ENCODE measurements around the gene RHEBL1. TPM values are rescaled to one million over a fixed set of nuclear protein-coding genes. Genes with fewer than 3 reads are reported as not detected.

Gene RHEBL1
- total and polyA plus RNA-seq, 2 of the 4 experiments (the other 2 are of a cell fraction): 0.62 to 0.72 TPM

- Histone ChIP-seq H3K18ac (ENCODE audit: low read depth, low read length) (no peak overlapping the region), H2AK5ac (ENCODE audit: low read depth, low read length) (no peak overlapping the region), H3K4me1 (ENCODE audit: control insufficient read depth, insufficient read depth, low read length) (peaks cover under 1% of the 10 kb centered on the region; the same call in 1 of the 2 replicates), H4K5ac (ENCODE audit: low read depth, low read length) (no peak overlapping the region), H4K8ac (ENCODE audit: low read depth in 2 of 2, low read length in 2 of 2) (no peak overlapping the region), H3K27me3 (ENCODE audit: control insufficient read depth, insufficient read depth, low read length) (no peaks in the 10 kb centered on the region), H4K91ac (ENCODE audit: insufficient read depth, low read depth, low read length) (no peak overlapping the region), H2AFZ (replicated peaks; ENCODE audit: low read length, poor library complexity) (no peak overlapping the region), H3K27ac (ENCODE audit: insufficient read depth, low read length) (no peak overlapping the region), H3K4ac (ENCODE audit: low read depth, low read length) (no peak overlapping the region), H4K20me1 (ENCODE audit: insufficient read depth, low read length) (peaks cover 10% of the 10 kb centered on the region; the same call in 1 of the 2 replicates), H2BK5ac (ENCODE audit: low read depth, low read length, poor library complexity, severe bottlenecking) (no peak overlapping the region), H3K56ac (ENCODE audit: extremely low read depth, insufficient read depth, low read length) (no peak overlapping the region), H2BK15ac (ENCODE audit: low read depth, low read length) (no peak overlapping the region), H3K4me3 (ENCODE audit: insufficient read depth, low read depth, low read length) (no peak overlapping the region), H3K9ac (ENCODE audit: low read depth, low read length) (no peak overlapping the region), H3K23ac (ENCODE audit: low read depth, low read length) (no peak overlapping the region), H3K36me3 (ENCODE audit: control insufficient read depth, insufficient read depth, low read length) (peaks cover 73% of the 10 kb centered on the region), H3K4me2 (ENCODE audit: low read depth, low read length) (no peak overlapping the region), H2BK120ac (ENCODE audit: low read depth, low read length) (no peak overlapping the region), H3K79me1 (ENCODE audit: low read depth in 1 of 2, low read length in 2 of 2) (peaks cover 19 to 42% of the 10 kb centered on the region in 2 experiments), H3K9me3 (ENCODE audit: control insufficient read depth, insufficient read depth, low read length) (no peaks in the 10 kb centered on the region), H2BK20ac (ENCODE audit: low read depth, low read length) (no peak overlapping the region), H3K9me1 (ENCODE audit: insufficient read depth, low read length) (no peaks in the 10 kb centered on the region), H2AK9ac (replicated peaks; ENCODE audit: low read depth, low read length, poor library complexity) (no peak overlapping the region), H3K14ac (replicated peaks; ENCODE audit: low read depth, low read length) (no peak overlapping the region)
- no TSS peak for BruUV-seq (replicated peaks)
- TF ChIP-seq CEBPB (IDR thresholded peaks at IDR 0.05; ENCODE audit: low read depth, low read length) (no peak), RCOR1 (IDR thresholded peaks at IDR 0.05; ENCODE audit: insufficient replicate concordance, low read length) (no peak), MAZ (IDR thresholded peaks at IDR 0.05; ENCODE audit: borderline replicate concordance, low read depth, low read length) (no peak), CHD1 (IDR thresholded peaks at IDR 0.05; ENCODE audit: low read depth, low read length) (no peak), BHLHE40 (IDR thresholded peaks at IDR 0.05; ENCODE audit: low read depth, low read length) (no peak), MXI1 (IDR thresholded peaks at IDR 0.05; ENCODE audit: borderline replicate concordance, low read depth, low read length) (no peak), FOS (IDR thresholded peaks at IDR 0.05; ENCODE audit: low read depth, low read length) (no peak), SMC3 (IDR thresholded peaks at IDR 0.05; ENCODE audit: low read depth, low read length) (no peak), USF2 (IDR thresholded peaks at IDR 0.05; ENCODE audit: low read depth, low read length) (no peak), MAFK (IDR thresholded peaks at IDR 0.05; ENCODE audit: low read depth, low read length) (no peak), ELK1 (IDR thresholded peaks at IDR 0.05; ENCODE audit: borderline replicate concordance, low read depth, low read length) (no peak), CTCF (conservative IDR thresholded peaks at IDR 0.05; ENCODE audit: low read depth, low read length) (no peak), POLR2A (IDR thresholded peaks at IDR 0.05; ENCODE audit: low read depth, low read length) (no peak), RFX5 (IDR thresholded peaks at IDR 0.05; ENCODE audit: low read depth, low read length) (no peak), NFE2L2 (IDR thresholded peaks at IDR 0.05; ENCODE audit: low read depth, low read length) (no peak), RAD21 (IDR thresholded peaks at IDR 0.05; ENCODE audit: low read length) (no peak)
- in situ Hi-C loops (cut with MboI; ENCODE audit: low sequenced_read_pairs): no loop called here
- ChIA-PET CTCF (no interaction called here), POLR2A (ENCODE audit: unreplicated experiment) (no interaction called here)
- DNase-seq (no peak), ATAC-seq (ENCODE audit: low read depth) (no peak)
- intact Hi-C loops (cut with micrococcal nuclease): no loop called here
- dilution Hi-C loops (cut with HindIII; ENCODE audit: low sequenced_read_pairs, unreplicated experiment): no loop called here
- WGBS, 2 experiments (ENCODE audit: extremely low coverage in 2 of 2, insufficient read length in 1 of 2): 95% methylated on average over 6 of the region's 12 CpGs; no CpG with 5 or more reads in 1 of the 2 experiments
These were observed 45.2 kb downstream of the RHEBL1 start for GRCh38 chr12:49024543-49024942.

All from IMR-90 (cell line).